Tibial nerve (tissue), 4 donors: ENCODE results near the gene ARHGAP27. TPM values are rescaled to one million over a fixed set of nuclear protein-coding genes. Genes with fewer than 3 reads are reported as not detected.

Experiments
- DNase-seq, 2 donors: peaks; one replicate each; pipeline ENCODE4 v3.0.0-alpha.2; 2019; ENCODE audit warnings: low spot score in 2 of 2
- H3K27ac ChIP-seq, 4 donors: fragments of 200-600 bp; sonication (generic) in 3 of 4; one replicate each; pipeline ENCODE4 v1.5.1; 2017 to 2019; ENCODE audit warnings: mild to moderate bottlenecking in 1 of 4
- H3K27me3 ChIP-seq, 2 donors: fragments of 200-600 bp; sonication (generic) in 1 of 2; one replicate each; pipeline versions ENCODE4 v1.5.1 to v1.6.0; 2017 to 2019
- H3K36me3 ChIP-seq, 3 donors: fragments of 200-600 bp; sonication (generic); one replicate each; pipeline ENCODE4 v1.5.1; 2018 to 2019
- H3K4me1 ChIP-seq, 4 donors: fragments of 200-600 bp; sonication (generic) in 3 of 4; one replicate each; pipeline ENCODE4 v1.5.1; 2017 to 2019
- H3K4me3 ChIP-seq, 4 donors: fragments of 200-600 bp; sonication (generic) in 3 of 4; one replicate each; pipeline ENCODE4 v1.5.1; 2017 to 2019; ENCODE audit warnings: mild to moderate bottlenecking in 1 of 4, moderate library complexity in 1 of 4
- H3K9me3 ChIP-seq, 4 donors: fragments of 200-600 bp; sonication (generic) in 3 of 4; one replicate each; pipeline ENCODE4 v1.5.1; 2017 to 2019
- CTCF ChIP-seq, 5 experiments: fragments of 200-600 bp in 3 of 5; fragments of 450-650 bp in 2 of 5; sonication (generic) in 3 of 5; IDR thresholded peaks; one replicate each; pipeline ENCODE4 v1.5.1; 2016 to 2019; ENCODE audit warnings: antibody characterized with exemption in 5 of 5, mild to moderate bottlenecking in 3 of 5, moderate library complexity in 2 of 5
- EP300 ChIP-seq, 2 donors: sonication (generic); formaldehyde crosslinking; IDR thresholded peaks; one replicate each; pipeline ENCODE4 v1.6.1; 2017; ENCODE audit warnings: antibody characterized with exemption in 2 of 2, mild to moderate bottlenecking in 1 of 2
- POLR2A ChIP-seq, 2 donors: fragments of 450-650 bp; IDR thresholded peaks; one replicate each; pipeline ENCODE4 v1.6.1; 2017; ENCODE audit warnings: antibody characterized with exemption in 2 of 2, mild to moderate bottlenecking in 2 of 2, moderate library complexity in 2 of 2
- WGBS, 2 donors: methylation state at CpG; one replicate each; pipeline ENCODE4 v1.1.5; 2018; 5-methylcytosine and 5-hydroxymethylcytosine counted together
- total RNA-seq, 4 donors: library from RNA; depleted of rRNA; stranded (reverse); fragments of >200 nt; gene quantifications; one replicate each; pipeline ENCODE4 v1.1.0, GENCODE V29; 2016

Gene ARHGAP27
- total RNA-seq, 4 donors from 2014 or later: 18.4 to 36.3 (median 22.5) TPM

DNA sequence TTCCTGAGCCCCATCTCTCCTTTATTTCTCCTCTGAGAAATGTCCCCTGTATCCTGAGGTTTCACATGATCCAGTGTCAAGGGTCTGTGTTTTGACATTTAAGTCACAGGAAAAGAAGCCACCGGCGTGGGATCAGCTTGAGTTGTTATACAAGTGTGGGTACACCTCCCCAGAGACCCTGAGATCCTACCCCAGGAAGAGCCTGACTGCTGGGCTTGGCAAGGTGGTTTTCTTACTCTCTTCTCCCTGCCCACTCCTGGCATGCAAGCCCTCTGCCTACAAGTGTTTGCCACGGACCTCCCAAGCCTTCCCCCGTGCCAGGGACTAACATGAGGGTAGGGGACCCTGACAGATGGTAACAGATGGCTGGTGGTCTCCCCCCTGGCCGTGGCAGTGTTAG, 2.8 kb upstream of the ARHGAP27 start:
- no peak for DNase-seq
- 72 to 92% methylated on average over 5 of the region's 5 CpGs for WGBS, 2 donors

GRCh38 chr17:45433159-45433535, 477 bp upstream of the ARHGAP27 start:
- 50 to 76% methylated on average over 1 to 4 of the region's 4 CpGs for WGBS, 2 donors
- no peak for DNase-seq
- peaks cover 0 to 53% of the 10 kb centered on the region in 2 donors for H3K27me3 ChIP-seq
- peak overlapping the region in 3 of 4 donors; percentile 3 to 69 (median 16) for H3K27ac ChIP-seq
- H3K36me3 ChIP-seq: peaks cover 0 to 47% (median 6%) of the 10 kb centered on the region in 3 donors
- peak overlapping the region in 2 of 4 donors; percentile 50 to 59 for H3K4me3 ChIP-seq
- H3K4me1 ChIP-seq: peaks cover 0 to 51% (median 27%) of the 10 kb centered on the region in 4 donors
- TF ChIP-seq EP300 (IDR thresholded peaks at IDR 0.05): no peak
- TF ChIP-seq CTCF (IDR thresholded peaks at IDR 0.05): no peak
- no peak for TF ChIP-seq POLR2A (IDR thresholded peaks at IDR 0.05)
- no peaks in the 10 kb centered on the region for H3K9me3 ChIP-seq

More for the DNA sequence above, 2.8 kb upstream of the ARHGAP27 start:
- Histone ChIP-seq H3K4me3 (no peak overlapping the region), H3K9me3 (no peaks in the 10 kb centered on the region), H3K27ac (no peak overlapping the region), H3K27me3 (peaks cover 0 to 32% of the 10 kb centered on the region in 2 donors), H3K36me3 (peaks cover 0 to 70% (median 6%) of the 10 kb centered on the region in 3 donors), H3K4me1 (peaks cover 0 to 35% (median 24%) of the 10 kb centered on the region in 4 donors)
- TF ChIP-seq CTCF (IDR thresholded peaks at IDR 0.05) (no peak), EP300 (IDR thresholded peaks at IDR 0.05) (no peak), POLR2A (IDR thresholded peaks at IDR 0.05) (no peak)

- DNase-seq: no peak
- Histone ChIP-seq H3K4me1 (peaks cover 0 to 57% (median 28%) of the 10 kb centered on the region in 4 donors), H3K27ac (peak overlapping the region in 2 of 4 donors; percentile 32 to 69), H3K9me3 (no peaks in the 10 kb centered on the region), H3K4me3 (peak overlapping the region; percentile 25 to 59 (median 48)), H3K27me3 (peaks cover 0 to 53% of the 10 kb centered on the region in 2 donors), H3K36me3 (peaks cover 0 to 34% (median 0%) of the 10 kb centered on the region in 3 donors)
- TF ChIP-seq POLR2A (IDR thresholded peaks at IDR 0.05): no peak
- TF ChIP-seq CTCF (IDR thresholded peaks at IDR 0.05): no peak
- no peak for TF ChIP-seq EP300 (IDR thresholded peaks at IDR 0.05)
- 0 to 3% methylated on average over 26 to 30 of the region's 64 CpGs for WGBS, 2 donors
Measured at GRCh38 chr17:45431531-45432404, 902 bp downstream of the ARHGAP27 start.

DNA sequence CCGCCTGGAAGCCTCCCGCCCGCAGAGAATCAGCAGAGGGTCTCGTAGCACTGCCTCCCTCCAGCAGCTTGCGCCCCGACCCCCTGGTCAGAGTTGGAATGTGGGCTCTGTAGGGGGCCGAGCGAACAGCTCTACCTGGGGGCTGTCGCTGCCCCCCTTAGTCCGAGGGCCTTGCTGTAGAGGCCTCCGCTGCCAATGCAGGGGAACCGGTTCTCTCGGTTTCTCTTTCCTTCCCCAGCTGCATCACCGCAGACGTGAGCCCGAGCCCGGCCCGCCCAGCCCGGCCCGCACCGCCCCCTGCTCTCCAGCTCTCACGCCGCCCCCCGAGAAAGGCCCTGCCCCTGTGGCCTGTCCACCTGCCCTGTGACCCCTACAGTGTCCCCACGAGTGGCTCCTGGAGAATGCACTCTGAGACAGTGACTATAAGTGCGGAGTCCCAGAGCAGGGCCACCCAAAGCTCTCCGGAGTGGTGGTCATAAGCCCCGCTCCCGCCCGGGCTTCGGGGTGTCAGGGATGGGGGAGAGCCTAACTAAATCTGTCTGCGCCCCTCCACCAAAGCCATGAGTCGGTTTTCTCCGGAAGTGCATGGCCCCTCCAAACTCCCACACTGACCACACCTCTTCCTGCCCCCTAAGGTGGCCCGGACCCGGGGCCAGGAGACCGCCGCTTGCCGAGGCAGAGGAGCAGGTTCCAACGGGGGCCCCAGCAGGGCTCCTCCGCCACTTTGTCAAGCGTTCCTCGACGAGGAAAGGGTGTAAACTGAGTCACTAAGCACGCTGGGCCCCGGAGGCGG, 1.7 kb downstream of the ARHGAP27 start:
- H3K4me1 ChIP-seq: peaks cover 0 to 57% (median 28%) of the 10 kb centered on the region in 4 donors
- H3K27ac ChIP-seq: peak overlapping the region in 1 of 4 donors; percentile 32
- DNase-seq: no peak
- 19 to 22% methylated on average over 26 to 30 of the region's 47 CpGs for WGBS, 2 donors
- peaks cover 0 to 25% (median 0%) of the 10 kb centered on the region in 3 donors for H3K36me3 ChIP-seq
- peak overlapping the region; percentile 25 to 59 (median 48) for H3K4me3 ChIP-seq
- TF ChIP-seq POLR2A (IDR thresholded peaks at IDR 0.05): no peak
- TF ChIP-seq CTCF (IDR thresholded peaks at IDR 0.05): no peak
- no peak for TF ChIP-seq EP300 (IDR thresholded peaks at IDR 0.05)
- no peaks in the 10 kb centered on the region for H3K9me3 ChIP-seq
- H3K27me3 ChIP-seq: peaks cover 0 to 53% of the 10 kb centered on the region in 2 donors
